ENCODE measurements around the gene PLXNA4. TPM values are rescaled to one million over a fixed set of nuclear protein-coding genes. Genes with fewer than 3 reads are reported as not detected.
A peak's percentile ranks its signal among the peaks of the same experiment; 100 is the strongest.

PLXNA4 gene
- total and polyA plus RNA-seq, 2 donors from 2014 or later: 0.17 to 3.5 TPM

DNA sequence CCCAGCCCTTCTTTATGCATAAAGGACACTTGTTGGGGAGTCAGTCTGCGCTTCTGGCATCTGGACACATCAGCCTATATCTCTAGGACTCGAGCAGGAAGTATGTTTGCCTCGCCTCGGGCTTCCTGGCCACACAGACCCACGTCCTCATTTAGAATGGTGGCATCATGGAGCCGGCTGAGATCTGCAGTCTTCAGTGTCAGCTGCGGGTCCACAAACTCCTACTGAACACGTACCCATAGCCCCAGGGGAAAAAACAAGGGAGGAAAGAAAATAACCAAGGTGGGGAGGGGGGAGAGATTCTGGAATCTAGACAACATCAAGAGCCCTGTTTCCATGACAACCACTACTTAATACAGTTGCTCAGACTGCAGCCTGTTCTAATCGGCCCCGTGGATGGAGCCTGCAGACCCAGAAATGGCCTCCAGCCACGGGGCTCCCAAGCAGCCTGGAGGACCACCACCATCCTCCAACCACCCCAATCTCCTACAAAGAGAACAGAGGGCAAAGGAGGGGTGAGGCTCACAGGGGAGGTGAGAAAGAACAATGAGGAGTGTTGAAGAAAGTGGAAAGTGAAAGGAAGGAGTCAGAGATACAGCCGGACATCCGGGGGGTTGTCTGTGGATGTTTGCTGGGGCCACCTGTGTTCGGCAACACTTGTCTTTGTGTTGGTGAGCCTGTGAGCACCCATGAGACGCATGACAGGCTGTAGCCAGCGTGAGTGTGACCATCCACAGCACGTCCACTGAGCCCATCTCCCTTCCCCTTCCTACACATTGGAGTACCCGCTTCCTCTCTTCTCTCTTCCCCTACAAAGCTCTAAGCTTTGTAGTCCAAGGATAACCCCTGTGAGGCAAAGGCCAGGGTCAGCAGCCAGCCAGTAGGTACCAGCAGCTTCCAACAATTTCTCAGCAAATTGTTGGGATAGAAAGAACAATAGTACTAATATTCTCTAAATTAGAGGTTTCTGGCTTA is 141.0 kb downstream of the PLXNA4 start:
- Histone ChIP-seq H3K9ac (ENCODE audit: low read length in 3 of 3) (no peak overlapping the region), H3K4me1 (ENCODE audit: control insufficient read depth in 2 of 3, insufficient read depth in 2 of 3, low read depth in 1 of 3, low read length in 3 of 3) (no peaks in the 10 kb centered on the region), H3K4me3 (ENCODE audit: low read length in 3 of 3) (no peak overlapping the region), H3K9me3 (ENCODE audit: control insufficient read depth in 2 of 3, insufficient read depth in 1 of 3, low read length in 3 of 3) (no peaks in the 10 kb centered on the region), H3K27me3 (ENCODE audit: control insufficient read depth, insufficient read depth, low read length) (no peaks in the 10 kb centered on the region), H3K36me3 (ENCODE audit: control insufficient read depth in 2 of 3, insufficient read depth in 3 of 3, low read length in 3 of 3) (no peaks in the 10 kb centered on the region), H3K27ac (ENCODE audit: low read depth in 2 of 2, low read length in 2 of 2) (no peak overlapping the region)
- intact Hi-C loops (cut with DNase I): no loop called here
- FAIRE-seq (no peak), DNase-seq (peak in 1 of 5 donors; percentile 31)
- TF ChIP-seq, protein P1, sequence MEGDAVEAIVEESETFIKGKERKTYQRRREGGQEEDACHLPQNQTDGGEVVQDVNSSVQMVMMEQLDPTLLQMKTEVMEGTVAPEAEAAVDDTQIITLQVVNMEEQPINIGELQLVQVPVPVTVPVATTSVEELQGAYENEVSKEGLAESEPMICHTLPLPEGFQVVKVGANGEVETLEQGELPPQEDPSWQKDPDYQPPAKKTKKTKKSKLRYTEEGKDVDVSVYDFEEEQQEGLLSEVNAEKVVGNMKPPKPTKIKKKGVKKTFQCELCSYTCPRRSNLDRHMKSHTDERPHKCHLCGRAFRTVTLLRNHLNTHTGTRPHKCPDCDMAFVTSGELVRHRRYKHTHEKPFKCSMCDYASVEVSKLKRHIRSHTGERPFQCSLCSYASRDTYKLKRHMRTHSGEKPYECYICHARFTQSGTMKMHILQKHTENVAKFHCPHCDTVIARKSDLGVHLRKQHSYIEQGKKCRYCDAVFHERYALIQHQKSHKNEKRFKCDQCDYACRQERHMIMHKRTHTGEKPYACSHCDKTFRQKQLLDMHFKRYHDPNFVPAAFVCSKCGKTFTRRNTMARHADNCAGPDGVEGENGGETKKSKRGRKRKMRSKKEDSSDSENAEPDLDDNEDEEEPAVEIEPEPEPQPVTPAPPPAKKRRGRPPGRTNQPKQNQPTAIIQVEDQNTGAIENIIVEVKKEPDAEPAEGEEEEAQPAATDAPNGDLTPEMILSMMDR (IDR thresholded peaks at IDR 0.05; ENCODE audit: borderline replicate concordance, extremely low read depth, insufficient read depth): no peak

DNA sequence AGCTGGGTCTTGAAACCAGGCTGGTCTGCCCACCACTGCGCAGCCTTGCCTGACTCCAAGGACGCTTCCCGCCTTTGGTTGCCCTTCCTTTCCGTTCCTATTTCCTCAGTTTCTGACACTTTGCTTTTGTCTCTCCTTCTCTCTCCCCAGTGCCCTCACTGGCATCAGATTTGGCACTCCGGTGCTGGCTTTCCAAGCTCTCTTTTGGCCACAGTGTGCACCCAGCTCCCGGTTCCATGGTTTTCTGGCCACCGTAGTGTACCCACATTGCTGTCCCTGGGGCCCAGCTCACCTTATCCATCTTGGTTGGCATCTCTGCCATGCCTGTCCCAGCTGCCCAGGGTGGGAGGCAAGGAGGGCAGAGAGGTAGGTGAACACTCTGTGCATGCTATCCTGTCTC is 142.2 kb downstream of the PLXNA4 start:
- Histone ChIP-seq H3K4me1 (ENCODE audit: control insufficient read depth in 2 of 3, insufficient read depth in 2 of 3, low read depth in 1 of 3, low read length in 3 of 3) (no peaks in the 10 kb centered on the region), H3K9ac (ENCODE audit: low read length in 3 of 3) (no peak overlapping the region), H3K9me3 (ENCODE audit: control insufficient read depth in 2 of 3, insufficient read depth in 1 of 3, low read length in 3 of 3) (no peaks in the 10 kb centered on the region), H3K36me3 (ENCODE audit: control insufficient read depth in 2 of 3, insufficient read depth in 3 of 3, low read length in 3 of 3) (no peaks in the 10 kb centered on the region), H3K4me3 (ENCODE audit: low read length in 3 of 3) (no peak overlapping the region), H3K27me3 (ENCODE audit: control insufficient read depth, insufficient read depth, low read length) (no peaks in the 10 kb centered on the region), H3K27ac (ENCODE audit: low read depth in 2 of 2, low read length in 2 of 2) (no peak overlapping the region)
- intact Hi-C loops (cut with DNase I): no loop called here
- no peak for FAIRE-seq
- TF ChIP-seq, protein P1 (IDR thresholded peaks at IDR 0.05; ENCODE audit: borderline replicate concordance, extremely low read depth, insufficient read depth): no peak
- no peak for DNase-seq

DNA sequence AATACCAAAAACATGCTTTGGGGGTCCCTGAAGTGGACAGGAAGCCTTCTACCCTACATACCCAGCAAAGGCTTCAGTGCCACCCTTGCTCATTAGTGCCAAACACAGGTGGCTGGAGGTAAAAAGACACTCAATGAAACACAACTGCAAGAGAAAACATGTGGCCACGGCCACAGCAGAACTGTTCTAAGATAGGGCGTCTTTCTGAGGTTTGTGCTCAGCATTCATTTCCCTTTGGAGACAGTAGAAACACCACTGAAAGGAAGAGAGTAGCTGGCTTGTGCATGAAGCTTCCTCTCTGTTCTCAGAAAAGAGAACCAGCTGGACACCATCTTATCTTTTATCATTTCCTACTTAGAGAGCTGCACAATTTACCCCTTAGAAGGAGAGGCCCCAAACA is 143.0 kb downstream of the PLXNA4 start:
- intact Hi-C loops (cut with DNase I): no loop called here
- no peak overlapping the region for H3K27ac ChIP-seq (ENCODE audit: low read depth in 2 of 2, low read length in 2 of 2)

More for the DNA sequence above, 143.0 kb downstream of the PLXNA4 start:
- FAIRE-seq: no peak
- Histone ChIP-seq H3K9ac (ENCODE audit: low read length in 3 of 3) (no peak overlapping the region), H3K9me3 (ENCODE audit: control insufficient read depth in 2 of 3, insufficient read depth in 1 of 3, low read length in 3 of 3) (no peaks in the 10 kb centered on the region), H3K27me3 (ENCODE audit: control insufficient read depth, insufficient read depth, low read length) (no peaks in the 10 kb centered on the region), H3K4me3 (ENCODE audit: low read length in 3 of 3) (no peak overlapping the region), H3K4me1 (ENCODE audit: control insufficient read depth in 2 of 3, insufficient read depth in 2 of 3, low read depth in 1 of 3, low read length in 3 of 3) (no peaks in the 10 kb centered on the region), H3K36me3 (ENCODE audit: control insufficient read depth in 2 of 3, insufficient read depth in 3 of 3, low read length in 3 of 3) (no peaks in the 10 kb centered on the region)
- TF ChIP-seq, protein P1 (IDR thresholded peaks at IDR 0.05; ENCODE audit: borderline replicate concordance, extremely low read depth, insufficient read depth): no peak
- no peak for DNase-seq
